Large intestine (tissue), 3 donors: ENCODE measurements around the gene JDP2. TPM values are rescaled to one million over a fixed set of nuclear protein-coding genes. Genes with fewer than 3 reads are reported as not detected.

Experiments used
- DNase-seq, 2 donors: peaks; one replicate each; pipeline versions ENCODE4 v3.0.0 to v3.0.0-alpha.2; 2013
- H3K27ac ChIP-seq: one replicate; pipeline ENCODE4 v1.5.1; 2013; ENCODE audit warnings: low read length
- H3K27me3 ChIP-seq: 2 replicates; pipeline ENCODE4 v1.6.1; 2013; ENCODE audit warnings: low read length; ENCODE audit not compliant: control insufficient read depth, insufficient read depth
- H3K36me3 ChIP-seq: 2 replicates; pipeline ENCODE4 v1.6.1; 2013; ENCODE audit warnings: low read length; ENCODE audit not compliant: control insufficient read depth, insufficient read depth
- H3K4me1 ChIP-seq: one replicate; pipeline ENCODE4 v1.6.1; 2013; ENCODE audit warnings: low read length; ENCODE audit not compliant: control insufficient read depth, insufficient read depth
- H3K4me3 ChIP-seq: one replicate; pipeline ENCODE4 v1.5.1; 2013; ENCODE audit warnings: low read length
- H3K9me3 ChIP-seq: one replicate; pipeline ENCODE4 v1.6.1; 2013; ENCODE audit warnings: mild to moderate bottlenecking, low read depth, low read length, moderate library complexity; ENCODE audit not compliant: control insufficient read depth
- WGBS: methylation state at CpG from one replicate; pipeline ENCODE4 v1.1.5; 2013; ENCODE audit warnings: low lambda C conversion rate; ENCODE audit not compliant: insufficient coverage; 5-methylcytosine and 5-hydroxymethylcytosine counted together
- polyA plus RNA-seq: library from polyadenylated mRNA; unstranded; fragments of 120-200 nt; gene quantifications from one replicate; pipeline ENCODE4 v1.2.1, GENCODE V29; 2013

JDP2 gene
- polyA plus RNA-seq, 1 donor = 30.0 TPM

DNA sequence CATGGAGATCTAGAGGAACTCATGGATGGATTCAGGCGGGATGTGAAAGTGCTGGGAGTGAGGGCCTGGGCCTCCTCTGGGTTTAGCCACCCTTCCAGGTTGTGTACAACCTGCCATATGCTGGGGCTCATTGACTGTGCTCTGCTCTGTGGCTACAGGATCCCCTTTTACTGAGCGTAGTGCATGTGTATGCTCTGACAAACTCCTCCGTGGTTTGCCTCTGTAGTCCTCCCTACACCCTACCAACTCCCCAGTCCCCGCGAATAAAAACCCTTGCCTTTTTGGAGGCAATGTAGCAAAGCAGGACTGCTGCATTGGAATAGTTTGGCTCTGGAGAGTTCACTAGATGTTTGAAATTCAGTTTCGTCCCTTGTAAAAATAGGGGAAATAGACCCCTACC, 17.4 kb downstream of the JDP2 start:
- no peak for DNase-seq
- peaks cover 3% of the 10 kb centered on the region for H3K9me3 ChIP-seq
- peaks cover 15% of the 10 kb centered on the region for H3K4me1 ChIP-seq
- no peaks in the 10 kb centered on the region for H3K27me3 ChIP-seq
- H3K27ac ChIP-seq = no peak overlapping the region
- H3K36me3 ChIP-seq = peaks cover 13% of the 10 kb centered on the region
- WGBS = no CpG with 5 or more reads among the region's 6 CpGs
- no peak overlapping the region for H3K4me3 ChIP-seq

DNA sequence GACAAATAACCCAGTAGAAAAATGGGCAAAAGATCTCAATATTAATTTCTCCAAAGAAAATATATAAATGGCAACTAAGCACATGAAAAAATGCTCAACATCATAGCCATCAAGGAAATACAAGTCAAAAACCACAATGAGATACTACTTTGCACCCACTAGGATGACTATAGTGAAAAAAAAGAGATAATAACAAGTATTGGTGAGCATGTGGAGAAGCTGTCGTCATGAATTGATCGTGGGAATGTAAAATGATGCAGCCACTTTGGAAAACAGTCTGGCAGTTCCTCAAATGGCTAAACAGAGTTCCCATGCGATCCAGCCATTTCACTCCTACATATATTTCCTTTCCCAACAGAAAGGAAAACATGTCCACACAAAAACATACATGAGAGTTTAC, 18.1 kb downstream of the JDP2 start:
- WGBS = no CpG with 5 or more reads among the region's 3 CpGs
- H3K4me3 ChIP-seq = no peak overlapping the region
- H3K9me3 ChIP-seq = peaks cover 1% of the 10 kb centered on the region
- DNase-seq = no peak
- no peak overlapping the region for H3K27ac ChIP-seq
- H3K36me3 ChIP-seq = peaks cover 8% of the 10 kb centered on the region
- H3K4me1 ChIP-seq = peaks cover 20% of the 10 kb centered on the region
- no peaks in the 10 kb centered on the region for H3K27me3 ChIP-seq

DNA sequence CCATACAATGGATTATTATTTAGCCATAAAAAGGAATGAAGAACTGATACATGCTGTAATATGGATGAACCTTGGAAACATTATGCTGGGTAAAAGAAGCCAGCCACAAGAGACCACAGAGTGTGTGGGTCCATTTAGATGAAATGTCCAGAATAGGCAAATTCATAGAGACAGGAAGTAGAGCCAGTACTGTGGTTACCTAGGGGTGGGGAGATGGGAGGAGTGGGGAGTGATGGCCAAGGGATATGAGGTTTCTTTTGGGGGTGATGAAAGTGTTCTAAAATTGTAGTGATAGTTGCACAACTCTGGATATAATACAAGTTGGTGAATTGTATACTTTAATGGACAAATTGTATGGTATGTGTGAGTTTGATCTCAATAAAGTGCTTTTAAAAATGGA, 18.6 kb downstream of the JDP2 start:
- Histone ChIP-seq H3K27me3 (no peaks in the 10 kb centered on the region), H3K4me3 (no peak overlapping the region), H3K9me3 (no peaks in the 10 kb centered on the region), H3K27ac (no peak overlapping the region), H3K36me3 (peaks cover 8% of the 10 kb centered on the region), H3K4me1 (peaks cover 25% of the 10 kb centered on the region)
- DNase-seq = no peak

DNA sequence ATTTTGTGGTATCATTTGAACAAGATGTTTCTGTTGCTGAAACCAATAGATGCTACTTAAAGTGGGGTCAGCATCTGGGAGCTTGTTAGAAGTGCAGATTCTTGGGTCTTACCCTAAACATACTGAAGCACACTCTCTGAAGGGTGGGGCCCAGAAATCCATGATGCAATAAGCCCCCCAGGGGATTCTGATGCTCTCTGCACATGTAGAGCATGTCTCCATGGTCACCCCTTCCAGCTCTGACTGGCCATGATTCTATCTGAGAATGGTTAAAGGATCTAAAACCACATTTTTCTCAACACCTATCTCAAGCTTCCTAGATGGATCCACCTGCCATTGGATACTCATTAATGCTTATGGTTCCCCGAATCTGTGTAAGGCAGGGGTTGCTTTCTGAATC, 20.4 kb downstream of the JDP2 start:
- Histone ChIP-seq H3K27ac (no peak overlapping the region), H3K9me3 (no peaks in the 10 kb centered on the region), H3K36me3 (peaks cover 8% of the 10 kb centered on the region), H3K4me1 (peaks cover 40% of the 10 kb centered on the region), H3K4me3 (no peak overlapping the region), H3K27me3 (no peaks in the 10 kb centered on the region)
- no peak for DNase-seq
- WGBS = 100% methylated on average over 1 of the region's 1 CpG

DNA sequence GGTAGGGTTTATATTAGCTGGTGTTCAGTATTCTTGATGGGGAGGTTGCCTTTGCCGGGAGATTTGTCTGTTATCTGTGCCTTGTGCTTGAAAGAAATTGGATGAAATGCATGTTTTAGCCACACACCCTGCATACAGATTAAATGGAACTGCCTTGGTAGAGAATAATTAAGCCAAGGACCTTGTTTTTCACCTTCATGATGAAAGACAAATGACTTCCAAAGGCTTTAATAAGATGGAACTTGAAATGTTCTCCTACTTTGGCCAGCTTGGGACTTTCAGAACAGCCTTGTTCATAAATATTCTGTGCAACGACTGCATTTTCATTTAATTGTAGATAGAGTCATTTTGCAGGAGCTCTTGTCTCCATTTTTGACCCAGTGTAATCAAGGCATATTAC, 21.2 kb downstream of the JDP2 start:
- no CpG with 5 or more reads among the region's 2 CpGs for WGBS
- Histone ChIP-seq H3K4me3 (no peak overlapping the region), H3K4me1 (peaks cover 48% of the 10 kb centered on the region), H3K27me3 (no peaks in the 10 kb centered on the region), H3K27ac (peak overlapping the region; percentile 62), H3K9me3 (no peaks in the 10 kb centered on the region), H3K36me3 (peaks cover 8% of the 10 kb centered on the region)
- no peak for DNase-seq

DNA sequence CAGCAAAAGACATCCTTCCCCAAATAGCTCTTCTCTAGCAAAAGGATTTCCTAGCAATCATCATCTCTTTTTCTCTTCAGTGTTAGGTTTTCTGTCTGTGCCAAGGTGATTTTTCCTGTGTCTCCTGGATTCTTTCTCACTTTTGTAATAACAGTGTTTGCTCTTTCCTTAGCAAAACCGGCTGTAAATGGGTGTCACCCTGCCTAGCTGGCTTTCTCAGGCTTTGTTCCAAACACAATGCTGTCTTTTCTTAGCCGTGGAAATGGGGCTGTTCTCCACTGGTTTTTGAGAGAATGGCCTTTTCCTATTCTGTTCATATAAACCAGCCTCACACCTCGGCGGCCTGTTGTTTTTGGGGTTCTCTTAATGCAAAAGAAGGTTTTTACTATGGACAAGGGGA, 21.9 kb downstream of the JDP2 start:
- peak overlapping the region; percentile 62 for H3K27ac ChIP-seq
- no CpG with 5 or more reads among the region's 4 CpGs for WGBS

DNA sequence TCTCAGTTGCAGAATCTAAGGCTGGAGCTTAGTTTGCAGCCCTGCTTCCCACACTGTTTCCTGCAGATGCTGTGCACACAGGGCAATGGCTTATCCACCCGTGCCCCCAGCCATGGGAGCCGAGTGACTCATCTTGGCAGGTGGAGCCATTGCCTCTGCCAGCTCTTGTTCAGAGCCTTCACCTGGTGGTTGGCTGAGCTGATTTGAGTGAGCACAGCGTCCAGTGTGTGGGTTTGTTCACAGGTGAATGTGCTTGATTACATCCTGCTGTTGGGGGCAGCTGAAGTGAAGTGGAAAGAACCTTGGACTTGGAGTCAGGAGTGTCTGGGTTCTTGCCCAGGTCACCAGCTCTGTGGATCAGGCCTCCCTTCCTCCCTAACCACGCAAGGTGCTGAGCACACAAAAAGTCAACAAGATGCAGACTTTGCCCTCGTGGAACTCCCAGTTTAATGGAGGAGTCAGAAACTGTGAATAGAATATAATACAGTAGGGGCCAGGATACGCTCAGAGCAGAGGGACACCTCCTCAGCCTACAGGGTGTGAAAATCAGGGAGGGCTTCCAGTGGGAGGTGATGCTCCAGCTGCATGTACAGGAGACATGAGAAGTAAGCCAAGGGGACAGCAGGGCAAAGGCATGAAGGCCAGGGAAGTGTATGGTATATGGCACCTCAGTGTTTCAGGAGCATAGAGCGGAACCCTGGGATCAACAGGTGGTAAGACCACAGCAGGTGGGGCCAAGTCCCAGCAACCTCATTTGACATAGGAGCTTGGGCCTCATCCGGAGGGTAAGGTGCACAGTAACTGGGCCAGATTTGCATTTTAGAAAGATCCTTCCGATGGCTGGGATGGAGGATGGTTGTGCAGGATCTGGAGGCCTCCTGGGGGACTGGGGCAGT, 22.8 kb downstream of the JDP2 start:
- H3K4me1 ChIP-seq = peaks cover 59% of the 10 kb centered on the region
- peaks cover under 1% of the 10 kb centered on the region for H3K36me3 ChIP-seq
- H3K4me3 ChIP-seq = no peak overlapping the region
- no peaks in the 10 kb centered on the region for H3K9me3 ChIP-seq
- no CpG with 5 or more reads among the region's 9 CpGs for WGBS
- no peaks in the 10 kb centered on the region for H3K27me3 ChIP-seq
- peak; percentile 94 to 97 for DNase-seq
- peak overlapping the region; percentile 83 for H3K27ac ChIP-seq

More for the DNA sequence above, 21.9 kb downstream of the JDP2 start:
- Histone ChIP-seq H3K4me1 (peaks cover 53% of the 10 kb centered on the region), H3K27me3 (no peaks in the 10 kb centered on the region), H3K9me3 (no peaks in the 10 kb centered on the region), H3K36me3 (peaks cover 5% of the 10 kb centered on the region), H3K4me3 (no peak overlapping the region)
- DNase-seq = no peak

DNA sequence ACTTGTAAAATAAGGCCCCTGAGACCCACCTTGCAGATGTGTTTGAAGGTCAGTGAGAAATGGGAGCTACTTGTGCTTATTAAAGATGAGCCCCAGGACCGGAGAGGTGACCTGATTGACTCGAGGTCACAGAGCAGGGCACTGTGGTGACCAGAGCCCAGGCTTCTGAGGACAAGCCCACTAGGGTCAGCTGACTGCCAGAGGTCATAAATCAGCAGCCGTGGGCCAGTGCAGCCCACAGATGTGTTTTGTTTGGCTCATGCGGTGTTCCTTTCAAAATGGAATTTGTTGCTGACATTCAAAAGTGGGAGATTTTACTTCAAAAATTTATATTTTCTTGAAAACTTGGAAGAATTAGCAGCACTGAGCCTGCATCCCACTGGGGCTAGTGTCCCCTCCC, 24.5 kb downstream of the JDP2 start:
- Histone ChIP-seq H3K4me1 (peaks cover 59% of the 10 kb centered on the region), H3K27me3 (no peaks in the 10 kb centered on the region), H3K4me3 (no peak overlapping the region), H3K9me3 (no peaks in the 10 kb centered on the region), H3K27ac (peak overlapping the region; percentile 57), H3K36me3 (peaks cover 3% of the 10 kb centered on the region)
- no CpG with 5 or more reads among the region's 4 CpGs for WGBS
- no peak for DNase-seq

DNA sequence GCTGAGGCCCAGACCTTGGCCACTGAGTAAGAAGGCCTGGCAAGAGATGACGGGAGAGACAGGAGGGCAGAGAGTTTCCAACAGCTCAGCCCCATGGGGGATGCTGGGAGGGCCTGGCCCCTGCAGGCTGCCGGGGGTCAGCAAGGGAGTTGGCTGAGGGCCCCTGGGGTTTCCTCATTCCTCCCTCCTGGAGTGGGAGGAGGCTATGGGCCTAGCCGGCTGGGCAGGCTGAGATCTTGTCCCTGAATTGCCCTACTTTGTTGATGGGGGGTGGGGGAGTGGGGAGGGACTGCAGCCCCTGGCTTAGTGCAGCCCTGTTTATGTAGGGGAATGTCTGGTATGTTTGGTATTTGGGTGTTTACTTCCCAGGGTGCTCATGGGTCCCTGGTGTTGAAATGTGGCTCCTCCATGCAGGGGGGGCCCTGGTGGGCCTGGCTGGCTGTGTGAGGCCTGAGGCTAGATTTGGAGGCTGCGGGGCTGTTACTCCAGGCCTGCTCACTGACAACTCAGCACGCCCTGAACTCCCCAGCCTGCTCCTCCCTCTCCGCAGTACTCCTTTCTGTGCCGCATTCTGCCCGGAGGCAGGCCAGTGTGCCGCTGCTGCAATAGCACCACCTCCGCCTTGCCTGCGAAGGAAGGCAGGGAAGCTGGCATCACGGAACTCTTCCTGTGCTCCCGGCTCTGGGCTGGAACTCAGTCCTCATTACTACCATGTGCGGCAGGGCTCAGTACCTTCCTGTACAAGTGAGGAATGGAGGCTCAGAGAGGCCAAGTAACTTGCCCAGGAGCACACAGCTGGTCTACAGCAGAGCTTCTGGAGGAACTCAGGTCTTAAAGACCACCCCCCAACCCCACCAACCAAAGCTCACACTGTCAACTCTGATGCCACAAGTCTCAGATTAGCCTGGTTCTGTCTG, 25.3 kb downstream of the JDP2 start:
- peak; percentile 51 to 64 for DNase-seq
- Histone ChIP-seq H3K4me1 (peaks cover 59% of the 10 kb centered on the region), H3K4me3 (no peak overlapping the region), H3K9me3 (no peaks in the 10 kb centered on the region), H3K27ac (peak overlapping the region; percentile 57), H3K27me3 (no peaks in the 10 kb centered on the region), H3K36me3 (peaks cover 3% of the 10 kb centered on the region)
- WGBS = no CpG with 5 or more reads among the region's 14 CpGs

DNA sequence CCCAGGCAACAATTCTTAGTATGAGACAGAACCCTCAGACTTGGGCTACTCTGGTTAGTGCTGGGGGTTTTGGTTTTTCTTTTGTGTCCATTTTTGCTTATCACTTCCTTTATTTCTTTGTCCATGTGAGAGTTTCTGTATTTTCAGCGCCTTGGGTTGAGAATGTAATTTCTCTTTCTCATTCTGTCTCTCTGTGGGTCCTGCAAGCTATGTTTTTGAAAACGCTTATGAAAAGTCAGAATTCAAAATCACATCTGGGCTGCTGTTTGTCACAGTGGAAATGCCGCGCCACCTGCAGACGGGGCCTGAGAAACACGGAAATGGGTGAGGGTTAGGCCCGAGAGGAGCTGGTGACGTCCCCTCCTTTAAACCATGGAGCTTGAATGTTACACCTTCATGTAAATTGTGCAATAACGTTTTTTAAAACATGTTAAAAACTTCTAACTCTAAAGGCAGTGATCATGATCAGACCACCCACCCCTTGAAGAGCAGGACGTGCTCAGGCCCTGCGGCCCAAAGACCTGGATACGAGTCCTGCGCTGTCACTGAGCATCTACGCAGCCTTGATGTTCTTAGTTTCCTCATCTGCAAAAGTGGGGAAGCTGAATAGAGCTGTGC, 26.1 kb downstream of the JDP2 start:
- Histone ChIP-seq H3K36me3 (peaks cover 5% of the 10 kb centered on the region), H3K4me3 (no peak overlapping the region), H3K27ac (peak overlapping the region; percentile 57), H3K4me1 (peaks cover 59% of the 10 kb centered on the region), H3K9me3 (no peaks in the 10 kb centered on the region), H3K27me3 (no peaks in the 10 kb centered on the region)
- no peak for DNase-seq
- WGBS = 83% methylated on average over 6 of the region's 14 CpGs
